Trophoblast cell (in vitro differentiated cells and primary cell): ENCODE data around the gene CSTF3.

Source experiments
- DNase-seq, 2 donors: peaks; one replicate each; pipeline ENCODE4 v3.0.0-alpha.2; 2016
- H2AFZ ChIP-seq: 2 replicates; pipeline ENCODE4 v1.6.1; 2013; ENCODE audit warnings: low read length, moderate library complexity, mild to moderate bottlenecking; ENCODE audit not compliant: insufficient read depth, poor library complexity
- H2AK5ac ChIP-seq: 2 replicates; pipeline ENCODE4 v1.6.1; 2013; ENCODE audit warnings: mild to moderate bottlenecking, low read length
- H2BK120ac ChIP-seq: 2 replicates; pipeline ENCODE4 v1.6.1; 2013; ENCODE audit warnings: low read length, mild to moderate bottlenecking, moderate library complexity; ENCODE audit not compliant: insufficient read depth, poor library complexity
- H2BK12ac ChIP-seq: 2 replicates; pipeline ENCODE4 v1.6.1; 2013; ENCODE audit warnings: mild to moderate bottlenecking, low read length, moderate library complexity
- H2BK5ac ChIP-seq: 2 replicates; pipeline ENCODE4 v1.6.1; 2013; ENCODE audit warnings: low read length, low read depth, moderate library complexity, mild to moderate bottlenecking; ENCODE audit not compliant: poor library complexity
- H3K14ac ChIP-seq: 2 replicates; pipeline ENCODE4 v1.6.1; 2013; ENCODE audit warnings: mild to moderate bottlenecking, low read length
- H3K18ac ChIP-seq: 2 replicates; pipeline ENCODE4 v1.6.1; 2013; ENCODE audit warnings: mild to moderate bottlenecking, low read length
- H3K23ac ChIP-seq: 2 replicates; pipeline ENCODE4 v1.6.1; 2013; ENCODE audit warnings: low read length
- H3K27ac ChIP-seq: 2 replicates; pipeline ENCODE4 v1.5.1; 2013; ENCODE audit warnings: low read depth, mild to moderate bottlenecking, inconsistent platforms, low read length, moderate library complexity
- H3K27me3 ChIP-seq: 2 replicates; pipeline ENCODE4 v1.6.1; 2013; ENCODE audit warnings: inconsistent platforms, mild to moderate bottlenecking, low read length, moderate library complexity; ENCODE audit not compliant: insufficient read depth
- H3K36me3 ChIP-seq, 2 experiments: 1 replicate in 1 of 2; 2 replicates in 1 of 2; pipeline ENCODE4 v1.6.1; 2013; ENCODE audit warnings: low read length in 2 of 2, mild to moderate bottlenecking in 2 of 2, moderate library complexity in 1 of 2; ENCODE audit not compliant: insufficient read depth in 2 of 2, control insufficient read depth in 1 of 2
- H3K4ac ChIP-seq: 2 replicates; pipeline ENCODE4 v1.6.1; 2013; ENCODE audit warnings: low read depth, mild to moderate bottlenecking, low read length, moderate library complexity
- H3K4me1 ChIP-seq, 2 experiments: 1 replicate in 1 of 2; 2 replicates in 1 of 2; pipeline ENCODE4 v1.6.1; 2013; ENCODE audit warnings: low read length in 2 of 2, mild to moderate bottlenecking in 2 of 2, moderate library complexity in 1 of 2; ENCODE audit not compliant: insufficient read depth in 2 of 2, control insufficient read depth in 1 of 2
- H3K4me2 ChIP-seq: 2 replicates; pipeline ENCODE4 v1.6.1; 2013; ENCODE audit warnings: inconsistent platforms, mild to moderate bottlenecking, low read length, moderate library complexity
- H3K4me3 ChIP-seq: 2 replicates; pipeline ENCODE4 v1.5.1; 2013; ENCODE audit warnings: mild to moderate bottlenecking, low read depth, low read length, inconsistent platforms
- H3K79me1 ChIP-seq: one replicate; pipeline ENCODE4 v1.6.1; 2013; ENCODE audit warnings: low read length
- H3K79me2 ChIP-seq: 2 replicates; pipeline ENCODE4 v1.6.1; 2013; ENCODE audit warnings: low read length, mild to moderate bottlenecking; ENCODE audit not compliant: control insufficient read depth, insufficient read depth, poor library complexity
- H3K9ac ChIP-seq: 2 replicates; pipeline ENCODE4 v1.6.1; 2013; ENCODE audit warnings: mild to moderate bottlenecking, low read length
- H3K9me3 ChIP-seq: 2 replicates; pipeline ENCODE4 v1.6.1; 2013; ENCODE audit warnings: low read depth, mild to moderate bottlenecking, control low read depth, inconsistent platforms, low read length; ENCODE audit not compliant: insufficient read depth
- H4K12ac ChIP-seq: 2 replicates; pipeline ENCODE4 v1.6.1; 2013; ENCODE audit warnings: low read depth, mild to moderate bottlenecking, low read length, moderate library complexity
- H4K8ac ChIP-seq: 2 replicates; pipeline ENCODE4 v1.6.1; 2013; ENCODE audit warnings: low read depth, mild to moderate bottlenecking, low read length, moderate library complexity
- H4K91ac ChIP-seq: one replicate; pipeline ENCODE4 v1.6.1; 2013; ENCODE audit warnings: low read depth, mild to moderate bottlenecking, low read length, moderate library complexity
- WGBS: extraction: QIAGEN DNeasy Blood & Tissue Kit; methylation state at CpG from one replicate; pipeline ENCODE4 v1.1.7; 2013; ENCODE audit warnings: missing lambda C conversion rate; ENCODE audit not compliant: insufficient read length, insufficient coverage; ENCODE audit errors: extremely low coverage; 5-methylcytosine and 5-hydroxymethylcytosine counted together

Gene CSTF3

GRCh38 chr11:33151399-33151798, 9.9 kb downstream of the CSTF3 start:
- Histone ChIP-seq H3K4me1 (no peaks in the 10 kb centered on the region), H2AFZ (no peak overlapping the region), H2BK5ac (no peak overlapping the region), H3K4me2 (no peak overlapping the region), H3K27me3 (no peaks in the 10 kb centered on the region), H2BK12ac (no peak overlapping the region), H3K18ac (no peak overlapping the region), H3K4me3 (no peak overlapping the region), H3K79me2 (peaks cover 13% of the 10 kb centered on the region), H4K91ac (no peak overlapping the region), H3K9ac (no peak overlapping the region), H3K23ac (no peak overlapping the region), H2BK120ac (no peak overlapping the region), H3K27ac (no peak overlapping the region), H3K36me3 (peaks cover 0 to 8% of the 10 kb centered on the region in 2 experiments), H3K9me3 (no peaks in the 10 kb centered on the region), H3K4ac (peak overlapping the region; percentile 86), H3K79me1 (no peaks in the 10 kb centered on the region), H3K14ac (no peak overlapping the region), H4K12ac (no peak overlapping the region), H4K8ac (no peak overlapping the region), H2AK5ac (no peak overlapping the region)
- DNase-seq: no peak
- no CpG with 5 or more reads among the region's 5 CpGs for WGBS

GRCh38 chr11:33147559-33147958, 13.7 kb downstream of the CSTF3 start:
- no peak overlapping the region for H4K12ac ChIP-seq
- H3K79me2 ChIP-seq: peaks cover 14% of the 10 kb centered on the region
- no peak overlapping the region for H4K8ac ChIP-seq
- H2AK5ac ChIP-seq: no peak overlapping the region
- H3K27ac ChIP-seq: no peak overlapping the region
- H3K9me3 ChIP-seq: no peaks in the 10 kb centered on the region
- H3K18ac ChIP-seq: no peak overlapping the region
- H3K4ac ChIP-seq: no peak overlapping the region
- H3K4me2 ChIP-seq: no peak overlapping the region
- no peak overlapping the region for H4K91ac ChIP-seq
- no peak overlapping the region for H3K23ac ChIP-seq
- peaks cover 3 to 12% of the 10 kb centered on the region in 2 experiments for H3K36me3 ChIP-seq
- H3K27me3 ChIP-seq: no peaks in the 10 kb centered on the region
- H3K4me1 ChIP-seq: peaks cover 0 to 2% of the 10 kb centered on the region in 2 experiments
- H2BK5ac ChIP-seq: no peak overlapping the region
- H3K4me3 ChIP-seq: no peak overlapping the region
- no peak for DNase-seq
- H2AFZ ChIP-seq: no peak overlapping the region
- H3K9ac ChIP-seq: no peak overlapping the region
- no peak overlapping the region for H2BK12ac ChIP-seq
- H3K79me1 ChIP-seq: no peaks in the 10 kb centered on the region
- no peak overlapping the region for H3K14ac ChIP-seq
- WGBS: no CpG with 5 or more reads among the region's 5 CpGs
- H2BK120ac ChIP-seq: no peak overlapping the region

- Histone ChIP-seq H2AK5ac (no peak overlapping the region), H2BK5ac (no peak overlapping the region), H3K4ac (no peak overlapping the region), H3K4me2 (no peak overlapping the region), H3K27me3 (no peaks in the 10 kb centered on the region), H3K23ac (no peak overlapping the region), H4K8ac (no peak overlapping the region), H3K4me1 (no peaks in the 10 kb centered on the region), H3K79me1 (no peaks in the 10 kb centered on the region), H2AFZ (no peak overlapping the region), H3K27ac (no peak overlapping the region), H3K9ac (no peak overlapping the region), H2BK120ac (no peak overlapping the region), H4K12ac (no peak overlapping the region), H4K91ac (no peak overlapping the region), H3K9me3 (no peaks in the 10 kb centered on the region), H3K4me3 (no peak overlapping the region), H3K18ac (no peak overlapping the region), H2BK12ac (no peak overlapping the region), H3K14ac (no peak overlapping the region), H3K79me2 (no peaks in the 10 kb centered on the region), H3K36me3 (peaks cover 0 to 2% of the 10 kb centered on the region in 2 experiments)
- WGBS: no CpG with 5 or more reads among the region's 4 CpGs
- no peak for DNase-seq
Observed at GRCh38 chr11:33135768-33136443, 25.4 kb downstream of the CSTF3 start.

GRCh38 chr11:33135216-33135615, 26.1 kb downstream of the CSTF3 start:
- no peak overlapping the region for H3K9ac ChIP-seq
- no peaks in the 10 kb centered on the region for H3K79me2 ChIP-seq
- H2AFZ ChIP-seq: no peak overlapping the region
- no peak overlapping the region for H2BK5ac ChIP-seq
- H3K4ac ChIP-seq: no peak overlapping the region
- H4K8ac ChIP-seq: no peak overlapping the region
- no peaks in the 10 kb centered on the region for H3K4me1 ChIP-seq
- no peak overlapping the region for H3K4me2 ChIP-seq
- no peak overlapping the region for H2BK12ac ChIP-seq
- H3K27me3 ChIP-seq: no peaks in the 10 kb centered on the region
- no peak overlapping the region for H2BK120ac ChIP-seq
- no peak overlapping the region for H3K4me3 ChIP-seq
- no peaks in the 10 kb centered on the region for H3K79me1 ChIP-seq
- H4K91ac ChIP-seq: no peak overlapping the region
- whole genome bisulfite sequencing: no CpG with 5 or more reads among the region's 1 CpG
- no peak overlapping the region for H3K18ac ChIP-seq
- no peak overlapping the region for H3K27ac ChIP-seq
- no peak overlapping the region for H3K14ac ChIP-seq
- H3K9me3 ChIP-seq: no peaks in the 10 kb centered on the region
- H3K36me3 ChIP-seq: peaks cover 0 to under 1% of the 10 kb centered on the region in 2 experiments
- no peak overlapping the region for H4K12ac ChIP-seq
- no peak overlapping the region for H2AK5ac ChIP-seq
- DNase-seq: no peak
- H3K23ac ChIP-seq: no peak overlapping the region
